HG02763 (cell line): ENCODE measurements around the gene GBA2.

Experiments used
- ATAC-seq: cut with Tn5 transposase; IDR thresholded peaks from one replicate; pipeline ENCODE4 v1.9.1; 2021; ENCODE audit warnings: mild to moderate bottlenecking, moderate library complexity; ENCODE audit not compliant: unreplicated experiment

Gene GBA2

GRCh38 chr9:35748858-35749514 lies at the start of gene GBA2, which contains the start of gene RGP1:
Gene GBA2 (minus strand): TSS chr9:35749228. CDS start chr9:35748704, 524 bp downstream.
Gene RGP1 (plus strand): TSS chr9:35749287. CDS start chr9:35749756, 469 bp downstream.
- ATAC-seq, result peak; percentile 84

DNA sequence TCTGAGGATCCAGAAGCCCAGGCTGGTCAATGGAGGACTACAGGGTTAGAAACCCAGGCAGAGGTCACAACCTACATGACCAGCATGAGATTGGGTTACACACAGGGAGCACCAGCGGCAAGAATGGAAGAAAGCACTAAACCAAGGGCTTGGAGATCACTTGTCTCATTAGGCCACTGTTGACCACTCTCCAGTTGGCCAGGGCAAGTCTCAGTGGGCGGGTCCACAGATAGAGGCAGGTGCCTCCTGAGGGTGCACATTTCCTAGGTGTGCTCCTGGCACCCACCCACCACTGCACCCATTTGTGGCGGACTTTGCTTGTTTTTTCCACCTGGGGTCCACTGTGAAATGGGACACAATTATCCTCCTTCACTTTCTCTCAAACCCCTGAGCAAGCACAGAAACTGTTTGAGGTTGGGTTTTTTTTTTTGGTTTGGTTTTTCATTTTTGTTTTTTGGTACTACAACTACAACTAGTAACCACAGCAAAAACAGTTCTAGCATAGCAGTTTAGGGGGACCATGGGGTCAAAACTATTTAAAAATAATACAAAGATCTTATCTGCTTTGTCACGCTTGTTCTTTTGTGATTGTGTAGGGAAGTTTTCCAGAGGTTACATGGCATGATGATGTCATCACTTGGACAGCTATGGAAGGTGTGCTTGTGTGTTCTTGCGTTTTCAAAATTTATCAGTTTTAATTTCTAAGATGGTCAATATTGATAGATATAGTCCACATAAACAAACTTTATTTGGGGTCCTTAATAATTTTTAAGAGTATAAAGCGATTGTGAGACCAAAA lies 48.5 kb upstream of the GBA2 start:
- no peak for ATAC-seq

DNA sequence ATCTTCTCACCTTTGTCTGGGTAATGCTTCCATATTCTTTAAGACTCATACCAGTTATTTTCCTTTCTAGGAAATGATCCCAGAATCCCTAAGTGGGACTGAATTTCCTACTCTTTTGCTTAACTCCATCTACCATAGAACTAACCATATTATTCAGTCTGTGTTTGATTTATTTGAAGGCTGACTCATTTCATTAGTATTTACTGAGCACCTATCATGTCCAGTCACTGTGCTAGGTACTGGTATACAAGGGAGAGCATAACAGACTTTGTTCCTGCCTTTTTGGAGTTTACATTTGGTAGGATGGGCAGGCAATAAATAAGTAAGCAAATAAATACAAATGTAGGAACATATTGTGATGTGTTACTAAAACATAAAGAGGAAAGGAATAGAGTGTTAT lies 46.7 kb upstream of the GBA2 start:
- ATAC-seq, result no peak

DNA sequence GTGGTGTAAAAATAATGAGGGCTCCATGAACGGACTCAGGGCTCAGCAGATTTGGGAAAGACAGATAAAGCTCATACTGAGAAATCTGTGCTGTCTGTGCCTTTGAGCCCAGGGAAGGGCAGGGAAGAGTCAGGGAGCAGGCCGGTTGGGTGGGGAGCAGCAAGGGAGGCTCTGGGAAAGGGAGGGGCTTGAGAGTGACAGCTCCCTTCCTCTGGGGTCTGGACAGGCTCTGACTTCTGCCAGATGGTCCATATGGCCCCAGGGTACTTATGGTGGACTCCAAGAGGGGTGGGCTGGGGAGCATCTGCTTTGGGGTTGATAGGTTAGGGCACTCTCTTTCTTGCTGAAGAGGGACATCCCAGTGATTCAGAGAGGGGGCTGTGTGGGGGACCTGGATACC lies 44.4 kb upstream of the GBA2 start:
- no peak for ATAC-seq

DNA sequence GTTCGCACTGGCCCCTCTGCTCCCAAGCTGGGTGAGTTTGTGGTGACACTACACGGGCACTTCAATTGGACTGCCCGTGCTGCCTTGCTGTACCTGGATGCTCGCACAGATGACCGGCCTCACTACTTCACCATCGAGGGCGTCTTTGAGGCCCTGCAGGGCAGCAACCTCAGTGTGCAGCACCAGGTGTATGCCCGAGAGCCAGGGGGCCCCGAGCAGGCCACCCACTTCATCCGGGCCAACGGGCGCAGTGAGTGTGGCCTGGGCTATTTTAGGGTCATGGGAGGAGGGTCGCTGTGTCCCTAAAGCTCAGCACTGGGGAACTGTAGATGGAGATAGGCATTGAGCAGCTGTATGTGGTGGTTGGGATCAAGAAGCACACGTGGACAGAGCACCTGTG lies 43.8 kb upstream of the GBA2 start:
- no peak for ATAC-seq

GRCh38 chr9:35792024-35792813 lies 43.2 kb upstream of the GBA2 start:
- ATAC-seq, result no peak

GRCh38 chr9:35791297-35791921 lies 42.4 kb upstream of the GBA2 start, which contains the start of gene NPR2:
Gene NPR2 (plus strand): TSS chr9:35791591. CDS start chr9:35792409, 818 bp downstream.
- no peak for ATAC-seq

GRCh38 chr9:35790385-35791296 lies 41.6 kb upstream of the GBA2 start:
- no peak for ATAC-seq

DNA sequence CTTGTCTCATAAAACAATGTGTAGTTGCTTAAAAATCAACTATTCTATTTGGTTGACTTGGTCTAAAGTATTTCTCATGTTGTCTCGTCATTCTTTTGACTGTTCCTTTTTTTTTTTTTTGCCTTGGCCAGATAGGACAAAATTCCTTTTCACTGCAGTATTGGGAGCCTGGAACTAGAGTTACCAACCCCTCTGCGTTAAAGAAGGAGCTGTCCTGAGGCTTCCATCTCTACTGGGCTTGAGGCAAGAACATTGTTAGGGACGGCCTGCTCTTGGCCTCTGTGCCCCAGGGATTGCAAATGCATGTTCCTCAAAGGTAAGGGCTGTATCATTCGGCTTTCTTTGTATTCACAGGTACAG lies 41.0 kb upstream of the GBA2 start:
- no peak for ATAC-seq

DNA sequence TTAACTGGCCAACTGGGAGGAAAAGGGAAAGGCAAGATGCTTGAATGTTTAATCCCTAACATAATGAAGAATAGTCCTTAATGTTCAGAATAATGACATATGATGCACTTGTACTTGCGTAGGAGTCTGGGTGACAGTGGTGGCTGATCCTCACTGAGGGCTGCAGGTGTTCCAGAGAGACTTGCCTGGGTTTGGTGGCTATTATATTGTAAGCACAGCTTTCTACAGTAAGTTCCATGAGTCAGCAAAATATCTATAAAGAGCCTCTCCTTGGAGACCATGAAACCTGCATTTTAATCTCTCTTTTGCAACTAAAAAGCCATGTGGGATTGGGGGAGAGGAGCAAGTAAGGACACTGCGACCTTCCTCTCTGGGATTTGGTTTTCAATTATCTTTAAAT lies 40.5 kb upstream of the GBA2 start:
- no peak for ATAC-seq

DNA sequence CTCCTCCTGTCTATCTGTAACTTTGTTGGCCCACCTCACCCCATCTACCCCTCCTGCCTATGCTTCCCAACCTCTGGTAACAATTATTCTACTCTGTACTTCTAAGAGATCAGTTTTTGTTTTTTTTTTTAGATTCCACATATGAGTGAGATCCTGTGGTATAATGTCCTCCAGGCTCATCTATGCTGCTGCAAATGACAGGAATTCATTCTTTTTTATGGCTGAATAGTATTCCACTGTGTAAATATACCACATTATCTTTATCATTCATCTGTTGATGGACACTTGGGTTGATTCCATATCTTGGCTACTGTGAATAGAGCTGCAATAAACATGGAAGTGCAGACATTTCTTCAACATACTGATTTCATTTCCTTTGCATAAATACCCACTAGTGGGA lies 34.4 kb upstream of the GBA2 start:
- no peak for ATAC-seq

DNA sequence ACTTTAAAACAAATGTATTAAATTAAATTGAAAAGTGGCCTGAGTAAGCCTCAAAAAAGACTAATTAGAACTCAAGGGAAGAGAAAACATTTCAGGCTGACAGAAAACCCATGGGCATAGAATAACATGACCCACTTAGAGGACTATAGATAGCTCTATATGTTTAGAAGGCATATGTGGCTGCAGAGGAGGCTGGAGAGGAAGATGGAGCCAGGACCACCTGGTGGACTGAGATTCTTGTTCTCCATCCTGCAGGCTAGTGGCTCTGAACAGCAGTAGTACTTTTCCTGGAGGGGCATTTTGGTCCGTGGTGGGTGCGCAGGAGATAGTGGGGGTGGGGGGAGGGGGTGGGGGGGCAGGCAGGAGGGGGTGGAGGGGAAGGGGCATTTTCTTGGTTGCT lies 32.0 kb upstream of the GBA2 start:
- ATAC-seq, result no peak

- no peak for ATAC-seq
These were observed 29.5 kb upstream of the GBA2 start for GRCh38 chr9:35778496-35778895.

DNA sequence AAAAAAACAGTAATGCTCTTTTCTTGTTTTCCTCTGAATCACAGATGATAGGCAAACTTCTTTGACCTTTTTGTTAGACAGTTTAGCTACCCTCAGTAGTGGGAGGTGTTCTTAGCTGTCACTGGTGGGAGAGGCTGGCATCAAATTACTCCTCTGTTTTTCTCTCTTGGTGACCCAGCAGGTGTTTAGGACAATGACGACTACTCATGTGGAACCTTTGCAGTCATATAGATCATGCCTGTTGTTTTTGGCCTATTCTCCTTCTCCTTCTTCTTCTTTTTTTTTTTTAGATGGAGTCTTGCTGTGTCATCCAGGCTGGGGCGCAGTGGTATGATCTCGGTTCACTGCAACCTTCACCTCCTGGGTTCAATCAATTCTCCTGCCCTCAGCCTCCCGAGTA lies 27.0 kb upstream of the GBA2 start:
- no peak for ATAC-seq

DNA sequence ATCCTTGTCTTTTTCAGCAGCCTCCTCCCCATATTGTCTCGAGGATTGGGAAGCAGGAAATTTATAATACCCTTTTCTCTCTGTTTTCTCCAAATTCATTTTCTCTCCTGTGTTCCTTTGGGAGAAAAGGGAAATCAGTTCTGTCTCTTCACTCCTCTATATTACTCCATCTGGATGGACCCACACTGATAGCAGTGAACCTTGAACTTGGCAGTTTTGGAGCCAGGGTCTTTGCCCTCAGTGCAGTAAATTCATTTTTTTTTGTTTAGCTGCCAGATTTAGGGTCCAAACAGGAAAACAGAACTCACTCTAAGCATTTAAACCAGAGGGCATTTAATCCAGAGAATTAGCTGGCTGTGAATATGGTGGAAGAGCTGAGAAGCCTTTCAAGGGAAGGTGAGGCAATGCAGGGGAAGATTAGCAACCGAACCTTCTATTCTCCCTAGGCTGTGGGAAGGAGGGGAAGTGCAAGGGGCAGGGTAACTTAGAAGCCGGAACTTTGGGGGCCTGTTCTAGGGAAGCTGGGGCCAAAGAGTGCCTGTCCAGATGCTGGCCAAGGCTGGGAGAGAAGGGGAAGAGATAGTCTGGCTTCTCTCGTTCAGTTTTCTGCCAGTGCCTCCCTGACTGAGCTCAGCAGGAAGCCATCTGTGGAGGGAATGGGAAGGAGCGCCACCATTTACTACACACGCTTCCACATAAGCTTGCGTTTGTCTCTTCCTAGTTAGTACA lies 26.0 kb upstream of the GBA2 start:
- ATAC-seq, result no peak

DNA sequence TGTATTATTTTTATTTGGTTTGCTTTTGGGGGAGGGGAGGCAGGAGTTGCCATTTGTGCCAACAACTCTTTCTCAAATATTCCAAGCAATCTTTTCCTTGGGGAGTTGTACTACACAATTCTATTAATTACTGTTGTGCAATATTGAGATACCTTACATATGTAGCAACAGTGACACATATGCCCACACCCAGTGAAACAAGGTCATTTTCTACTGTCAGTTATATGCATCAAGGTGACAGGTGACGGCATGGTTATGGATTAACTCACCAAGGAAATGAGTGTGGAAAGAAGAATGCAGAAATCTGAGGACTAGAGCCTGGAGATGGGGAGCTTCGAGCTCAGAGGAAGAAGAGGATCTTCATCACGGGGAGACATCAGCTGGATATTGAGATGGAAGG lies 22.9 kb upstream of the GBA2 start:
- no peak for ATAC-seq

GRCh38 chr9:35771534-35771933 lies 22.5 kb upstream of the GBA2 start:
- no peak for ATAC-seq

DNA sequence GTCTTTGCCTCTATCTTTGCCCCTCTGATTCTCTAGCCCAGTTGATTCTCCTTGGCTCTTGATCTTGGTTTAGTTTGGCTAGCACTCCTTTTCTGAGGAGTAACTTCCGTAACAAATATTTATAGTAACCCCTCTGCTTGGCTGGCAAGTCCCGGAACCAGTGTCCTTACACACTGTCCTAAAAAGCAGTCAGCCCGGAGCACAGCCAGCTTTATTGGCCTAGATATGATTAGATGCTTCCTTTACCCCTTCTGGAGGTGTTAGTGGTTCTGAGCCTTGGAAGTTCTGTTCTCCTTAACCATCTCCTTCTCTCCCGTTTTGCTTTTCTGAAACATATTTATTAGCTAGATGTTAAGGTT lies 22.0 kb upstream of the GBA2 start:
- ATAC-seq, result no peak

- ATAC-seq, result no peak
These were observed 20.7 kb upstream of the GBA2 start for GRCh38 chr9:35769763-35770162.

DNA sequence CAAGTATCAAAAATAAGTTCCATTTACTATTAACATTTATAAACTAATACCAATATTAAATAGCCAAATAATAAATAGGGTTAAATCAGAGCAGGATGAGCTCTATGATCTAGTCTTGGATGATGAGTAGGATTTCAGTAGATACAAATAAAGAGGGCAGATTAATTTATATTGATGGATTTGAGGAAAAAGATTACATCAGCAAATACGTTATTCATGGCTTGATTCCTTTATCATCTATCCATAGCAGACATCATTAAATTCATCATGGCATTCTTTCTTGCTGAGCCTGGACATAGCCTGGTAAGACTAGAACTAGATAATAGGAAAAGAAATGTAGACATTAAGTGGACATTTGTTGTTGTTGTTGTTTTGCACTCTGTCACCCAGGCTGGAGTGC lies 18.4 kb upstream of the GBA2 start:
- no peak for ATAC-seq
